T-cell (primary cell): ENCODE results near the gene CEP112. TPM values are rescaled to one million over a fixed set of nuclear protein-coding genes. Genes with fewer than 3 reads are reported as not detected.

Source experiments
- ATAC-seq, 4 experiments: fragments of 200-7000 bp in 3 of 4; fragments of 150-1000 bp in 1 of 4; cut with Tn5 transposase; replicated peaks in 1 of 4; 1 replicate in 3 of 4; 2 replicates in 1 of 4; pipeline ENCODE4 v1.10.0; 2021; ENCODE audit warnings: moderate library complexity in 3 of 4, mild to moderate bottlenecking in 2 of 4, moderate number of reproducible peaks in 1 of 4
- CTCF ChIA-PET, 2 donors: fragments of 300-600 bp; sonication (Branson Sonifier 250); formaldehyde crosslinking; loops; one replicate each; lab custom pipeline; 2022; ENCODE audit warnings: antibody characterized with exemption in 2 of 2; lab: Charles Lee
- POLR2A ChIA-PET, 2 donors: fragments of 300-600 bp; sonication (Branson Sonifier 250); formaldehyde crosslinking; loops; one replicate each; lab custom pipeline; 2022; ENCODE audit warnings: antibody characterized with exemption in 2 of 2; lab: Charles Lee
- DNase-seq, 35 experiments: peaks; one replicate each; pipeline versions ENCODE4 v3.0.0 to v3.0.0-alpha.2; 2013 to 2023
- H3K27ac ChIP-seq: one replicate; pipeline ENCODE4 v1.5.1; 2013; ENCODE audit warnings: low read length
- H3K27me3 ChIP-seq, 2 experiments: replicated peaks in 1 of 2; 1 replicate in 1 of 2; 2 replicates in 1 of 2; pipeline versions ENCODE4 v1.6.1 to v1.7.0; 2013; ENCODE audit warnings: low read length in 1 of 2, mixed read lengths in 1 of 2; ENCODE audit not compliant: control insufficient read depth in 2 of 2, insufficient read depth in 2 of 2; ENCODE audit errors: extremely low read depth in 1 of 2
- H3K36me3 ChIP-seq, 2 donors: 1 replicate in 1 of 2; 2 replicates in 1 of 2; pipeline versions ENCODE4 v1.6.1 to v1.7.0; 2013; ENCODE audit warnings: low read length in 1 of 2; ENCODE audit not compliant: control insufficient read depth in 2 of 2, insufficient read depth in 1 of 2; ENCODE audit errors: extremely low read depth in 1 of 2
- H3K4me1 ChIP-seq, 2 experiments: 1 replicate in 1 of 2; 2 replicates in 1 of 2; pipeline versions ENCODE4 v1.6.1 to v1.7.0; 2013; ENCODE audit warnings: low read length in 2 of 2, mixed read lengths in 1 of 2; ENCODE audit not compliant: insufficient read depth in 2 of 2, control insufficient read depth in 1 of 2; ENCODE audit errors: extremely low read depth in 1 of 2
- H3K4me3 ChIP-seq, 2 donors: 1 replicate in 1 of 2; 2 replicates in 1 of 2; pipeline versions ENCODE4 v1.5.1 to v1.7.0; 2013; ENCODE audit warnings: mild to moderate bottlenecking in 2 of 2, low read length in 1 of 2, moderate library complexity in 1 of 2; ENCODE audit not compliant: control insufficient read depth in 1 of 2; ENCODE audit errors: extremely low read depth in 1 of 2
- H3K9me3 ChIP-seq: 2 replicates; pipeline ENCODE4 v1.7.0; 2013
- H3K27ac Mint-ChIP-seq, 2 donors: one replicate each; pipeline ENCODE4 v1.8.0; 2020 to 2021; ENCODE audit warnings: mild to moderate bottlenecking in 2 of 2, mixed read lengths in 2 of 2
- H3K27me3 Mint-ChIP-seq, 2 donors: one replicate each; pipeline ENCODE4 v1.8.0; 2021 to 2022; ENCODE audit warnings: mixed read lengths in 2 of 2
- H3K36me3 Mint-ChIP-seq: one replicate; pipeline ENCODE4 v1.8.0; 2021; ENCODE audit warnings: mixed read lengths
- H3K4me1 Mint-ChIP-seq, 3 donors: one replicate each; pipeline ENCODE4 v1.8.0; 2020 to 2022; ENCODE audit warnings: mixed read lengths in 3 of 3, mild to moderate bottlenecking in 1 of 3
- H3K4me3 Mint-ChIP-seq, 3 donors: one replicate each; pipeline ENCODE4 v1.8.0; 2020 to 2022; ENCODE audit warnings: mild to moderate bottlenecking in 3 of 3, mixed read lengths in 3 of 3, moderate library complexity in 3 of 3
- H3K9me3 Mint-ChIP-seq, 3 donors: one replicate each; pipeline ENCODE4 v1.8.0; 2020 to 2022; ENCODE audit warnings: mixed read lengths in 3 of 3
- WGBS: methylation state at CpG from one replicate; pipeline ENCODE4 v1.1.5; 2013; ENCODE audit warnings: missing lambda C conversion rate; ENCODE audit not compliant: insufficient coverage; 5-methylcytosine and 5-hydroxymethylcytosine counted together
- total RNA-seq, 35 experiments: library from RNA in 6 of 35; stranded (reverse) in 6 of 35; fragments of 120-200 nt in 1 of 35; gene quantifications; one replicate each; pipeline versions ENCODE4 v1.2.1 to v1.2.4 and lab custom pipeline; 2013 to 2026

The CEP112 gene
- total RNA-seq, 5 donors from 2014 or later (not counting 1 experiment from before 2014, with no cell fraction given) = 2.4 to 4.9 (median 4.5) TPM

GRCh38 chr17:66230922-66231591, 39.1 kb upstream of the CEP112 start:
- Mint-ChIP-seq H3K9me3 (no peaks in the 10 kb centered on the region), H3K36me3 (no peaks in the 10 kb centered on the region), H3K27ac (no peak overlapping the region), H3K27me3 (peaks cover 0 to 4% of the 10 kb centered on the region in 2 donors), H3K4me3 (no peak overlapping the region), H3K4me1 (peaks cover 7 to 11% (median 8%) of the 10 kb centered on the region in 3 donors)
- no peaks in the 10 kb centered on the region for H3K4me1 ChIP-seq
- POLR2A ChIA-PET = no interaction called here
- CTCF ChIA-PET = interaction anchor here in 1 of 2 donors (0.6 kb wide), 1 partner anchor 11 kb away, joined by 5 read pairs; no protein-coding TSS in a partner anchor
- no peak overlapping the region for H3K4me3 ChIP-seq
- WGBS = 91% methylated on average over 2 of the region's 4 CpGs
- no peak for DNase-seq
- no peaks in the 10 kb centered on the region for H3K36me3 ChIP-seq
- H3K9me3 ChIP-seq = no peaks in the 10 kb centered on the region
- peaks cover 0 to 2% of the 10 kb centered on the region in 2 experiments for H3K27me3 ChIP-seq
- no peak overlapping the region for H3K27ac ChIP-seq
- ATAC-seq = no peak

- ATAC-seq = no peak
- Histone ChIP-seq H3K4me1 (no peaks in the 10 kb centered on the region), H3K9me3 (no peaks in the 10 kb centered on the region), H3K36me3 (no peaks in the 10 kb centered on the region), H3K4me3 (no peak overlapping the region), H3K27me3 (peaks cover 0 to 2% of the 10 kb centered on the region in 2 experiments), H3K27ac (no peak overlapping the region)
- no peak overlapping the region for H3K4me3 Mint-ChIP-seq
- no peak overlapping the region for H3K27ac Mint-ChIP-seq
- ChIA-PET POLR2A (no interaction called here), CTCF (no interaction called here)
- H3K27me3 Mint-ChIP-seq = peaks cover 6 to 8% of the 10 kb centered on the region in 2 donors
- 33% methylated on average over 1 of the region's 4 CpGs for WGBS
- DNase-seq = no peak
- H3K36me3 Mint-ChIP-seq = no peaks in the 10 kb centered on the region
- H3K9me3 Mint-ChIP-seq = no peaks in the 10 kb centered on the region
- H3K4me1 Mint-ChIP-seq = peaks cover 7 to 11% (median 8%) of the 10 kb centered on the region in 3 donors
Observed at GRCh38 chr17:66229783-66230538, 38.0 kb upstream of the CEP112 start.

GRCh38 chr17:66228887-66229782, 37.2 kb upstream of the CEP112 start, which contains the start of gene APOH:
Gene APOH (minus strand): TSS chr17:66229415. CDS start chr17:66229379, 36 bp downstream.
- H3K4me1 ChIP-seq = no peaks in the 10 kb centered on the region
- no peaks in the 10 kb centered on the region for H3K9me3 ChIP-seq
- Mint-ChIP-seq H3K4me3 (no peak within 1 kb of the TSS), H3K36me3 (no peaks in the 10 kb centered on the region), H3K27ac (no peak within 1 kb of the TSS), H3K27me3 (peaks cover 6 to 8% of the 10 kb centered on the region in 2 donors), H3K9me3 (no peaks in the 10 kb centered on the region), H3K4me1 (peaks cover 7 to 12% (median 8%) of the 10 kb centered on the region in 3 donors)
- 84% methylated on average over 10 of the region's 20 CpGs for WGBS
- H3K36me3 ChIP-seq = no peaks in the 10 kb centered on the region
- ChIA-PET CTCF (no interaction called here), POLR2A (no interaction called here)
- no peak for DNase-seq
- ATAC-seq = no peak
- peaks cover 0 to 2% of the 10 kb centered on the region in 2 experiments for H3K27me3 ChIP-seq
- H3K27ac ChIP-seq = no peak within 1 kb of the TSS
- no peak within 1 kb of the TSS for H3K4me3 ChIP-seq

- CTCF ChIA-PET = interaction anchor here in 1 of 2 donors (0.5 kb wide), 1 partner anchor 26 kb away, joined by 3 read pairs; no protein-coding TSS in a partner anchor
- Histone ChIP-seq H3K9me3 (no peaks in the 10 kb centered on the region), H3K27ac (no peak overlapping the region), H3K27me3 (peaks cover 0 to 2% of the 10 kb centered on the region in 2 experiments), H3K4me3 (no peak overlapping the region), H3K4me1 (no peaks in the 10 kb centered on the region), H3K36me3 (no peaks in the 10 kb centered on the region)
- H3K9me3 Mint-ChIP-seq = no peaks in the 10 kb centered on the region
- POLR2A ChIA-PET = no interaction called here
- H3K4me1 Mint-ChIP-seq = peaks cover 0 to 5% (median 0%) of the 10 kb centered on the region in 3 donors
- ATAC-seq (no peak), DNase-seq (no peak)
- H3K27me3 Mint-ChIP-seq = peaks cover 8% of the 10 kb centered on the region in 2 donors
- no peak overlapping the region for H3K4me3 Mint-ChIP-seq
- no peaks in the 10 kb centered on the region for H3K36me3 Mint-ChIP-seq
- no peak overlapping the region for H3K27ac Mint-ChIP-seq
- WGBS = 100% methylated on average over 1 of the region's 4 CpGs
Observed at GRCh38 chr17:66227212-66228045, 35.5 kb upstream of the CEP112 start.

DNA sequence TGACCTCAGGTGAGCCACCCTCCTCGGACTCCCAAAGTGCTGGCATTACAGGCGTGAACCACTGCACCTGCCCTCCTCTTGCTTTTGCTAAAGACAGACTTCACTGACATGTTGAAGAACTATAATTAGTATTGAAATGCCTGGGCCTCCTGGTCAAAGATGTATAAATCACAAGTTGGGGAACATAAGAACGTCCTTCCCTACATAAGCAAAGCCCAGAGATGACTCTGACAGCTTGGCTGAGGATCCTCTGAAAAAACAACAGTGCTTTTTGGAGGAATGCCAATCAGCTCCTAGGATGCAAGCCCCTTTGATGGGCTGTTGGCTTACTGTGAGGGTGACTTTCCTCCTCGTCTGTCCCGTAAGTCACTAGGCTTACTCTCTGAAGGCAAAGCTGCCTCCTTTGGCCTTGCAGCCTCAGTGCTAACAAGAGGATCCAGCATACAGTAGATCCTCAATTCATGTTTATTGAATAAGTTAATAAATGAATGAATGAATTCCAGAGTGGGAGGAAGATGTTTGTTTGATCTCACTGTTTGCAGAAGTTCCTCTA, 30.9 kb upstream of the CEP112 start:
- H3K36me3 Mint-ChIP-seq = no peaks in the 10 kb centered on the region
- CTCF ChIA-PET = no interaction called here
- no peaks in the 10 kb centered on the region for H3K36me3 ChIP-seq
- no peak for ATAC-seq
- H3K27ac ChIP-seq = no peak overlapping the region
- POLR2A ChIA-PET = no interaction called here
- H3K27me3 Mint-ChIP-seq = peaks cover 4 to 8% of the 10 kb centered on the region in 2 donors
- no peak for DNase-seq
- WGBS = 100% methylated on average over 1 of the region's 5 CpGs
- peaks cover 0 to 5% (median 1%) of the 10 kb centered on the region in 3 donors for H3K4me1 Mint-ChIP-seq
- H3K4me3 Mint-ChIP-seq = no peak overlapping the region
- H3K9me3 Mint-ChIP-seq = no peaks in the 10 kb centered on the region
- H3K27me3 ChIP-seq = peaks cover 2% of the 10 kb centered on the region in 2 experiments
- H3K4me1 ChIP-seq = no peaks in the 10 kb centered on the region
- H3K9me3 ChIP-seq = no peaks in the 10 kb centered on the region
- no peak overlapping the region for H3K4me3 ChIP-seq
- H3K27ac Mint-ChIP-seq = no peak overlapping the region
